ENCODE data around the gene ARFGAP2.
"Not testable (repeated sequence)": the region's sequence is repeated elsewhere in the genome, so short reads cannot be mapped to it uniquely, and the experiment has no call there.

ARFGAP2 gene

GRCh38 chr11:47176328-47177228, at the start of gene ARFGAP2:
Gene ARFGAP2 (minus strand): TSS chr11:47176879. CDS start chr11:47176853, 26 bp downstream.
- H3K9me3 ChIP-seq (ENCODE audit: low read length), result no peaks in the 10 kb centered on the region
- H2AFZ ChIP-seq (ENCODE audit: low read depth, low read length), result peak within 1 kb of the TSS; percentile 92
- H3K36me3 ChIP-seq (ENCODE audit: insufficient read depth, low read length), result peaks cover 34% of the 10 kb centered on the region
- H3K27me3 ChIP-seq (ENCODE audit: insufficient read depth, low read length), result no peaks in the 10 kb centered on the region
- H3K4me3 ChIP-seq (ENCODE audit: low read length), result peak within 1 kb of the TSS; percentile 98
- H3K4me1 ChIP-seq (ENCODE audit: insufficient read depth, low read length), result peaks cover 20% of the 10 kb centered on the region

- no peak overlapping the region for H2AFZ ChIP-seq (ENCODE audit: low read depth, low read length)
- H3K36me3 ChIP-seq (ENCODE audit: insufficient read depth, low read length), result peaks cover 4% of the 10 kb centered on the region
- peaks cover 5% of the 10 kb centered on the region for H3K4me1 ChIP-seq (ENCODE audit: insufficient read depth, low read length)
- H3K27me3 ChIP-seq (ENCODE audit: insufficient read depth, low read length), result no peaks in the 10 kb centered on the region
- H3K4me3 ChIP-seq (ENCODE audit: low read length), result no peak overlapping the region
- no peaks in the 10 kb centered on the region for H3K9me3 ChIP-seq (ENCODE audit: low read length)
Measured at GRCh38 chr11:47225552-47226400, 49.1 kb upstream of the ARFGAP2 start.

- no peak overlapping the region for H2AFZ ChIP-seq (ENCODE audit: low read depth, low read length)
- H3K36me3 ChIP-seq (ENCODE audit: insufficient read depth, low read length), result peaks cover 4% of the 10 kb centered on the region
- H3K27me3 ChIP-seq (ENCODE audit: insufficient read depth, low read length), result no peaks in the 10 kb centered on the region
- no peaks in the 10 kb centered on the region for H3K9me3 ChIP-seq (ENCODE audit: low read length)
- H3K4me1 ChIP-seq (ENCODE audit: insufficient read depth, low read length), result peaks cover 21% of the 10 kb centered on the region
- H3K4me3 ChIP-seq (ENCODE audit: low read length), result no peak overlapping the region
Measured at GRCh38 chr11:47222696-47223095, 46.0 kb upstream of the ARFGAP2 start.

- H3K27me3 ChIP-seq (ENCODE audit: insufficient read depth, low read length), result no peaks in the 10 kb centered on the region
- H3K9me3 ChIP-seq (ENCODE audit: low read length), result no peaks in the 10 kb centered on the region
- peaks cover 29% of the 10 kb centered on the region for H3K4me1 ChIP-seq (ENCODE audit: insufficient read depth, low read length)
- no peak overlapping the region for H2AFZ ChIP-seq (ENCODE audit: low read depth, low read length)
- H3K36me3 ChIP-seq (ENCODE audit: insufficient read depth, low read length), result no peaks in the 10 kb centered on the region
- H3K4me3 ChIP-seq (ENCODE audit: low read length), result no peak overlapping the region
Measured at GRCh38 chr11:47220401-47220821, 43.7 kb upstream of the ARFGAP2 start.

- H3K36me3 ChIP-seq (ENCODE audit: insufficient read depth, low read length), result no peaks in the 10 kb centered on the region
- H3K9me3 ChIP-seq (ENCODE audit: low read length), result no peaks in the 10 kb centered on the region
- no peak overlapping the region for H2AFZ ChIP-seq (ENCODE audit: low read depth, low read length)
- no peaks in the 10 kb centered on the region for H3K27me3 ChIP-seq (ENCODE audit: insufficient read depth, low read length)
- H3K4me3 ChIP-seq (ENCODE audit: low read length), result peak overlapping the region; percentile 45
- H3K4me1 ChIP-seq (ENCODE audit: insufficient read depth, low read length), result peaks cover 32% of the 10 kb centered on the region
Measured at GRCh38 chr11:47216121-47216798, 39.6 kb upstream of the ARFGAP2 start.

GRCh38 chr11:47215366-47215910, 38.8 kb upstream of the ARFGAP2 start:
- Histone ChIP-seq H3K4me1 (ENCODE audit: insufficient read depth, low read length) (peaks cover 23% of the 10 kb centered on the region), H2AFZ (ENCODE audit: low read depth, low read length) (peak overlapping the region; percentile 68), H3K9me3 (ENCODE audit: low read length) (no peaks in the 10 kb centered on the region), H3K27me3 (ENCODE audit: insufficient read depth, low read length) (no peaks in the 10 kb centered on the region), H3K36me3 (ENCODE audit: insufficient read depth, low read length) (no peaks in the 10 kb centered on the region), H3K4me3 (ENCODE audit: low read length) (peak overlapping the region; percentile 45)

- Histone ChIP-seq H3K4me3 (ENCODE audit: low read length) (no peak overlapping the region), H3K9me3 (ENCODE audit: low read length) (peaks cover 2% of the 10 kb centered on the region), H3K27me3 (ENCODE audit: insufficient read depth, low read length) (no peaks in the 10 kb centered on the region), H2AFZ (ENCODE audit: low read depth, low read length) (no peak overlapping the region), H3K4me1 (ENCODE audit: insufficient read depth, low read length) (peaks cover 16% of the 10 kb centered on the region), H3K36me3 (ENCODE audit: insufficient read depth, low read length) (no peaks in the 10 kb centered on the region)
Measured at GRCh38 chr11:47213950-47214565, 37.4 kb upstream of the ARFGAP2 start.

- Histone ChIP-seq H3K9me3 (ENCODE audit: low read length) (peaks cover 2% of the 10 kb centered on the region), H3K4me3 (ENCODE audit: low read length) (no peak overlapping the region), H3K27me3 (ENCODE audit: insufficient read depth, low read length) (no peaks in the 10 kb centered on the region), H3K36me3 (ENCODE audit: insufficient read depth, low read length) (no peaks in the 10 kb centered on the region), H3K4me1 (ENCODE audit: insufficient read depth, low read length) (peaks cover 11% of the 10 kb centered on the region), H2AFZ (ENCODE audit: low read depth, low read length) (no peak overlapping the region)
Measured at GRCh38 chr11:47212938-47213337, 36.3 kb upstream of the ARFGAP2 start.

GRCh38 chr11:47208628-47209027, 31.9 kb upstream of the ARFGAP2 start:
- Histone ChIP-seq H3K36me3 (ENCODE audit: insufficient read depth, low read length) (no peaks in the 10 kb centered on the region), H3K4me3 (ENCODE audit: low read length) (no peak overlapping the region), H3K4me1 (ENCODE audit: insufficient read depth, low read length) (no peaks in the 10 kb centered on the region), H3K27me3 (ENCODE audit: insufficient read depth, low read length) (no peaks in the 10 kb centered on the region), H3K9me3 (ENCODE audit: low read length) (peaks cover 2% of the 10 kb centered on the region), H2AFZ (ENCODE audit: low read depth, low read length) (no peak overlapping the region)

GRCh38 chr11:47208008-47208552, 31.4 kb upstream of the ARFGAP2 start:
- H3K27me3 ChIP-seq (ENCODE audit: insufficient read depth, low read length); H3K4me3 ChIP-seq (ENCODE audit: low read length); H3K4me1 ChIP-seq (ENCODE audit: insufficient read depth, low read length); H2AFZ ChIP-seq (ENCODE audit: low read depth, low read length); H3K36me3 ChIP-seq (ENCODE audit: insufficient read depth, low read length); H3K9me3 ChIP-seq (ENCODE audit: low read length): not testable (repeated sequence)

- H3K36me3 ChIP-seq (ENCODE audit: insufficient read depth, low read length), result no peaks in the 10 kb centered on the region
- peaks cover 2% of the 10 kb centered on the region for H3K9me3 ChIP-seq (ENCODE audit: low read length)
- no peaks in the 10 kb centered on the region for H3K27me3 ChIP-seq (ENCODE audit: insufficient read depth, low read length)
- no peak overlapping the region for H3K4me3 ChIP-seq (ENCODE audit: low read length)
- no peaks in the 10 kb centered on the region for H3K4me1 ChIP-seq (ENCODE audit: insufficient read depth, low read length)
- no peak overlapping the region for H2AFZ ChIP-seq (ENCODE audit: low read depth, low read length)
Measured at GRCh38 chr11:47207459-47207858, 30.8 kb upstream of the ARFGAP2 start.

GRCh38 chr11:47206577-47206976, 29.9 kb upstream of the ARFGAP2 start:
- not testable (repeated sequence) for H3K36me3 ChIP-seq (ENCODE audit: insufficient read depth, low read length); H2AFZ ChIP-seq (ENCODE audit: low read depth, low read length); H3K4me1 ChIP-seq (ENCODE audit: insufficient read depth, low read length); H3K9me3 ChIP-seq (ENCODE audit: low read length); H3K27me3 ChIP-seq (ENCODE audit: insufficient read depth, low read length); H3K4me3 ChIP-seq (ENCODE audit: low read length)

Data from neuron (in vitro differentiated cells).